Transverse colon (tissue), 4 donors: ENCODE results near the gene SKAP2. TPM values are rescaled to one million over a fixed set of nuclear protein-coding genes. Genes with fewer than 3 reads are reported as not detected.

Source experiments
- DNase-seq: peaks from one replicate; pipeline ENCODE4 v3.0.0-alpha.2; 2019
- H3K27ac ChIP-seq, 4 donors: fragments of 200-600 bp; sonication (generic); 2 replicates each; pipeline ENCODE4 v1.5.1; 2016 to 2018; ENCODE audit warnings: inconsistent platforms in 4 of 4
- H3K27me3 ChIP-seq: fragments of 200-600 bp; sonication (generic); 2 replicates; pipeline ENCODE4 v1.5.1; 2017; ENCODE audit warnings: inconsistent platforms
- H3K36me3 ChIP-seq, 4 donors: fragments of 200-600 bp; sonication (generic); 2 replicates each; pipeline ENCODE4 v1.5.1; 2017 to 2019; ENCODE audit warnings: inconsistent platforms in 4 of 4
- H3K4me1 ChIP-seq, 4 donors: fragments of 200-600 bp; sonication (generic); 2 replicates each; pipeline ENCODE4 v1.5.1; 2017 to 2020; ENCODE audit warnings: inconsistent platforms in 4 of 4
- H3K4me3 ChIP-seq, 4 donors: fragments of 200-600 bp; sonication (generic); 1 replicate in 1 of 4; 2 replicates in 3 of 4; pipeline versions ENCODE4 v1.5.1 to v1.6.1; 2017 to 2019; ENCODE audit warnings: inconsistent platforms in 4 of 4
- H3K9me3 ChIP-seq, 2 donors: fragments of 200-600 bp; sonication (generic); 2 replicates each; pipeline ENCODE4 v1.5.1; 2017 to 2019; ENCODE audit warnings: inconsistent platforms in 2 of 2
- EP300 ChIP-seq: sonication (generic); formaldehyde crosslinking; IDR thresholded peaks from one replicate; pipeline ENCODE4 v1.6.1; 2017; ENCODE audit warnings: antibody characterized with exemption, low read depth
- POLR2A ChIP-seq: fragments of 450-650 bp; IDR thresholded peaks from one replicate; pipeline ENCODE4 v1.6.1; 2016; ENCODE audit warnings: antibody characterized with exemption, mild to moderate bottlenecking, moderate library complexity
- POLR2AphosphoS5 ChIP-seq, 3 donors: sonication (generic); formaldehyde crosslinking; IDR thresholded peaks; one replicate each; pipeline ENCODE4 v1.6.1; 2016; ENCODE audit warnings: antibody characterized with exemption in 3 of 3
- WGBS, 2 donors: methylation state at CpG; one replicate each; pipeline ENCODE4 v1.1.5; 2018; ENCODE audit warnings: low coverage in 1 of 2; 5-methylcytosine and 5-hydroxymethylcytosine counted together
- in situ Hi-C, 4 donors: fragments of 200-750 bp; cut with MboI; loops; one replicate each; pipeline versions ENCODE4 v1.15.0 to v1.15.1; 2017; ENCODE audit warnings: low sequenced_read_pairs in 3 of 4, low pct_ligation_motif_present in 1 of 4, low pct_unique_long_range_greater_than_20kb in 1 of 4
- intact Hi-C: fragments of 100-400 bp; cut with DNase I; formaldehyde crosslinking; loops from one replicate; pipeline ENCODE4 v1.15.1; 2023; ENCODE audit warnings: low total_unique reads
- total RNA-seq, 4 donors: library from RNA; depleted of rRNA; stranded (reverse); fragments of >200 nt; gene quantifications; one replicate each; pipeline ENCODE4 v1.1.0, GENCODE V29; 2016
- TF ChIP-seq, protein P1 (sequence below), 5 experiments: fragments of 200-600 bp in 3 of 5; fragments of 450-650 bp in 2 of 5; sonication (generic) in 3 of 5; IDR thresholded peaks; 1 replicate in 2 of 5; 2 replicates in 3 of 5; pipeline ENCODE4 v1.5.1; 2016 to 2017; ENCODE audit warnings: antibody characterized with exemption in 5 of 5, inconsistent platforms in 3 of 5, mild to moderate bottlenecking in 2 of 5, moderate library complexity in 1 of 5

Gene SKAP2
- total RNA-seq, 4 donors from 2014 or later = 2.6 to 35.2 (median 23.8) TPM

DNA sequence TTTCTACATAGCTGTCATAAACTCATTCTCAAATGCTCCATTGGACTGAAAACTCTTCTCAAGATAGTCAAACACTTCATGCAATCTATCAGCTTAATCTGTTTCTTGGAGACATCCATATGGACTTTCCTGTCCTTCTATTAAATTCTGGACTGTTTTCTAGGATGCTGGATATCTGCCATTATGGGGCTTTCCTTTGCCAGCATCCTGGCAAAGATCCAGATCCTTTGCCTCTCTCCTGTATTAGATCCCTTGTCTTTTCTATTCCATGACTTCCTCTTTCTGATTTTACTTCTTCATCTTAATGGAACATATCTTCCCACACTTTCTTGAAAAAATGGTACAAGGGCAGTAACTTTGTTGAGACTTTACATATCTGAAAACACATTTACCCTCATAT, 35.9 kb upstream of the SKAP2 start:
- H3K27ac ChIP-seq = no peak overlapping the region
- no peak for DNase-seq
- H3K4me1 ChIP-seq = no peaks in the 10 kb centered on the region
- H3K9me3 ChIP-seq = no peaks in the 10 kb centered on the region
- H3K27me3 ChIP-seq = peaks cover 4% of the 10 kb centered on the region
- TF ChIP-seq, protein P1, sequence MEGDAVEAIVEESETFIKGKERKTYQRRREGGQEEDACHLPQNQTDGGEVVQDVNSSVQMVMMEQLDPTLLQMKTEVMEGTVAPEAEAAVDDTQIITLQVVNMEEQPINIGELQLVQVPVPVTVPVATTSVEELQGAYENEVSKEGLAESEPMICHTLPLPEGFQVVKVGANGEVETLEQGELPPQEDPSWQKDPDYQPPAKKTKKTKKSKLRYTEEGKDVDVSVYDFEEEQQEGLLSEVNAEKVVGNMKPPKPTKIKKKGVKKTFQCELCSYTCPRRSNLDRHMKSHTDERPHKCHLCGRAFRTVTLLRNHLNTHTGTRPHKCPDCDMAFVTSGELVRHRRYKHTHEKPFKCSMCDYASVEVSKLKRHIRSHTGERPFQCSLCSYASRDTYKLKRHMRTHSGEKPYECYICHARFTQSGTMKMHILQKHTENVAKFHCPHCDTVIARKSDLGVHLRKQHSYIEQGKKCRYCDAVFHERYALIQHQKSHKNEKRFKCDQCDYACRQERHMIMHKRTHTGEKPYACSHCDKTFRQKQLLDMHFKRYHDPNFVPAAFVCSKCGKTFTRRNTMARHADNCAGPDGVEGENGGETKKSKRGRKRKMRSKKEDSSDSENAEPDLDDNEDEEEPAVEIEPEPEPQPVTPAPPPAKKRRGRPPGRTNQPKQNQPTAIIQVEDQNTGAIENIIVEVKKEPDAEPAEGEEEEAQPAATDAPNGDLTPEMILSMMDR (IDR thresholded peaks at IDR 0.05) = no peak
- no peak for TF ChIP-seq EP300
- no peak for TF ChIP-seq POLR2A
- TF ChIP-seq POLR2AphosphoS5 (IDR thresholded peaks at IDR 0.05) = no peak
- intact Hi-C loops (no loop called here), in situ Hi-C loops (no loop called here)
- no peak overlapping the region for H3K4me3 ChIP-seq
- H3K36me3 ChIP-seq = no peaks in the 10 kb centered on the region

- WGBS, 2 donors = 60 to 74% methylated on average over 1 of the region's 1 CpG
- no peak for DNase-seq
- Histone ChIP-seq H3K9me3 (no peaks in the 10 kb centered on the region), H3K27me3 (peaks cover 4% of the 10 kb centered on the region), H3K4me1 (no peaks in the 10 kb centered on the region), H3K27ac (no peak overlapping the region), H3K4me3 (no peak overlapping the region), H3K36me3 (no peaks in the 10 kb centered on the region)
- intact Hi-C loops (no loop called here), in situ Hi-C loops (no loop called here)
- TF ChIP-seq, protein P1 (IDR thresholded peaks at IDR 0.05) = no peak
These were observed 35.1 kb upstream of the SKAP2 start for GRCh38 chr7:26899519-26899918.

DNA sequence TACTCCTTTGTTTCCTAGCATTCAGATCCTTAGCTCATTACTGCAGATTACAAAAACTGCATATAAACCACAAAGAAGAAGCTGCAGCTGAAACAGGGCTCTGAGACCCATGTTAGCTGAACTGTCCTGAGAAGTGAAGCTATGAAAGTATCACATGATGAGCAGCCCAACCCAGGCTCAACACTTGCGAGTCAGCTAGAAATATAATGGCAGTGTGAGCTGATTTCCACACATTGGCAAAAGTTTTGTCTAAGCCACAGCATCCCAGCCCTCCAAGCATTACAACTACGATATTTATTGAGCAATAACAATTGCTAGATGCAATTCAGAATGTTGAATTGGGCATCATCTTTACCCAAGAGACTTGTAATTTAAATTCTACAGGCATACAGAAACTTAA, 34.5 kb upstream of the SKAP2 start:
- Histone ChIP-seq H3K36me3 (no peaks in the 10 kb centered on the region), H3K4me1 (no peaks in the 10 kb centered on the region), H3K9me3 (no peaks in the 10 kb centered on the region), H3K4me3 (no peak overlapping the region), H3K27ac (no peak overlapping the region), H3K27me3 (peaks cover 4% of the 10 kb centered on the region)
- DNase-seq = no peak
- in situ Hi-C loops = no loop called here
- intact Hi-C loops = no loop called here
- TF ChIP-seq POLR2AphosphoS5 (IDR thresholded peaks at IDR 0.05) (no peak), EP300 (no peak), POLR2A (no peak)
- TF ChIP-seq, protein P1 (IDR thresholded peaks at IDR 0.05) = no peak
- WGBS, 2 donors = 71% methylated on average over 2 of the region's 2 CpGs; no CpG with 5 or more reads in 1 of the 2 donors

GRCh38 chr7:26897928-26898327, 33.5 kb upstream of the SKAP2 start:
- Histone ChIP-seq H3K27ac (no peak overlapping the region), H3K36me3 (no peaks in the 10 kb centered on the region), H3K4me1 (no peaks in the 10 kb centered on the region), H3K4me3 (no peak overlapping the region), H3K27me3 (peaks cover 4% of the 10 kb centered on the region), H3K9me3 (no peaks in the 10 kb centered on the region)
- 91 to 94% methylated on average over 1 of the region's 1 CpG for WGBS, 2 donors
- no peak for DNase-seq
- no peak for TF ChIP-seq POLR2AphosphoS5 (IDR thresholded peaks at IDR 0.05)
- no peak for TF ChIP-seq EP300
- no peak for TF ChIP-seq POLR2A
- TF ChIP-seq, protein P1 (IDR thresholded peaks at IDR 0.05) = no peak
- intact Hi-C loops = no loop called here
- in situ Hi-C loops = no loop called here
